CD4-positive, alpha-beta T cell treated with Interleukin-6 at 100 ng/mL for 8 hours (primary cell): Measurements from ENCODE around the gene DPP6.

ENCODE experiments used
- DNase-seq: peaks from one replicate; pipeline ENCODE4 v3.0.0-alpha.2; 2020; ENCODE audit warnings: mixed read lengths, low spot score

Gene DPP6

GRCh38 chr7:154880513-154880912 lies 828.3 kb downstream of the DPP6 start:
- DNase-seq = no peak

- no peak for DNase-seq
These were observed 828.8 kb downstream of the DPP6 start for GRCh38 chr7:154881026-154881425.

GRCh38 chr7:154881526-154881925 lies 829.3 kb downstream of the DPP6 start:
- no peak for DNase-seq

GRCh38 chr7:154882931-154883474 lies 830.8 kb downstream of the DPP6 start:
- no peak for DNase-seq

GRCh38 chr7:154884348-154884920 lies 832.2 kb downstream of the DPP6 start:
- DNase-seq = no peak

GRCh38 chr7:154886591-154886990 lies 834.4 kb downstream of the DPP6 start:
- no peak for DNase-seq

- no peak for DNase-seq
These were observed 836.5 kb downstream of the DPP6 start for GRCh38 chr7:154888690-154889089.

GRCh38 chr7:154892459-154892858 lies 840.3 kb downstream of the DPP6 start:
- DNase-seq = no peak

- no peak for DNase-seq
These were observed 843.9 kb downstream of the DPP6 start for GRCh38 chr7:154896076-154896475.

- DNase-seq = no peak
These were observed 847.0 kb downstream of the DPP6 start for GRCh38 chr7:154898973-154899855.

GRCh38 chr7:154899862-154900261 lies 847.7 kb downstream of the DPP6 start:
- DNase-seq = no peak

- DNase-seq = no peak
These were observed 850.4 kb downstream of the DPP6 start for GRCh38 chr7:154902600-154903082.

- no peak for DNase-seq
These were observed 851.0 kb downstream of the DPP6 start for GRCh38 chr7:154903083-154903731.

GRCh38 chr7:154905146-154905545 lies 852.9 kb downstream of the DPP6 start:
- DNase-seq = no peak

GRCh38 chr7:154905615-154906014 lies 853.4 kb downstream of the DPP6 start:
- DNase-seq = no peak

GRCh38 chr7:154906201-154906600 lies 854.0 kb downstream of the DPP6 start:
- no peak for DNase-seq

- no peak for DNase-seq
These were observed 854.6 kb downstream of the DPP6 start for GRCh38 chr7:154906736-154907355.

- no peak for DNase-seq
These were observed 855.7 kb downstream of the DPP6 start for GRCh38 chr7:154907651-154908620.

GRCh38 chr7:154909241-154910105 lies 857.3 kb downstream of the DPP6 start:
- no peak for DNase-seq

GRCh38 chr7:154910125-154910524 lies 857.9 kb downstream of the DPP6 start:
- no peak for DNase-seq
